GM21515 (cell line): Measurements from ENCODE around the gene MBOAT1.

Experiments used
- ATAC-seq: cut with Tn5 transposase; IDR thresholded peaks from one replicate; pipeline ENCODE4 v1.9.1; 2021; ENCODE audit not compliant: unreplicated experiment

MBOAT1 gene

DNA sequence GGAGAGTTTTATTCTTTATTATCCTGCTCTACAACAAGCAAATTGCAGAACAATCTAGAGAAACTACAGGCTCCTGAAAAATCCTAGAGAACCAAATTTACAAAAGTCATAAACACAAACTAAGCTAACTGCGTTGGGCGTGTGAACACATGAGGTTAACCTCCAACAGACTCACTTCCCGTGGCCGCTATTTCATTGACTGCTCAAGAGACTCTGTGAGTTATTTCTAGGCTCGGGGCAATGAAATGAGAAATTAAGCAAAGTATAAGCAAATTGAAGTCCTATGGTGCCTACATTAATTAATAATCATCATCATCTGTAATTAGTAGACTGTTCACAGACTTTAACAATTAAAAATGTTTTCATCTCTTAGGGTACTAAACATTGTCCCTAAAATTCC is 100.0 kb downstream of the MBOAT1 start:
- no peak for ATAC-seq

DNA sequence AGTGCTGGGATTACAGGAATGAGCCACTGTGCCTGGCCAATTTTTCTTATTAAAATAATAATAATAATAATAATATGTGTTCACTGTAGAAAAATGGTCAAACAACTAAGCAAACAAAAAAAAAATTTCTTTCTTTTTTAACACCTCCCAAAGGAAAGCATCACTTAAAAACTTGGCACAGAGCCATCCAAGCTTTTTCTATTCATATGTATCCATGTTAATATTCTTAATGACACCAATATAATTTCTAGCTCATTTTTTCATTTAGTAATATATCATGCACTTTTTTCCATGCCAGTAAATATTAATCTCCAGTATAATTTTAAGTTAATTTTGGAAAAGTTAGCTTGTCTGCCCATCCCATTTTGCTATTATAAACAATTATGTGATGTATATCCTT is 101.8 kb downstream of the MBOAT1 start:
- no peak for ATAC-seq

DNA sequence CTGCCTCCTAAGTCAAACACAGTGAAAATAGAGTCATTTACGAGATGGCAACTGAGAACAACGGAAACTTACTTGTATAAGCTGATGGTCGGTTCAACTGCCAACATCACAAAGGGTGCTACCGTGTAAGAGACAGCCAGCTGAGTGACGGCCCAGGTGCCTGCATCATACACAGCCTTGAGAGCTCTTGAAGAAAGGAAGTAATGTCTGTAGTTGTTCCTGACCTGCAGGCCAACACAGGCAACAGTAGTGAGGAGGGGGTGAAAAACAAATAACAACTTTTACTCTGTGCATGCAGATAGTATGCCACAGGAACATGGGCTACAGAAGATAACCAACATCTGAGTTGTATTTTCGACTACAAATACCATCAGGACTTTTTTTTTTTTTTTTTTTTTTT is 102.7 kb downstream of the MBOAT1 start:
- ATAC-seq: no peak

DNA sequence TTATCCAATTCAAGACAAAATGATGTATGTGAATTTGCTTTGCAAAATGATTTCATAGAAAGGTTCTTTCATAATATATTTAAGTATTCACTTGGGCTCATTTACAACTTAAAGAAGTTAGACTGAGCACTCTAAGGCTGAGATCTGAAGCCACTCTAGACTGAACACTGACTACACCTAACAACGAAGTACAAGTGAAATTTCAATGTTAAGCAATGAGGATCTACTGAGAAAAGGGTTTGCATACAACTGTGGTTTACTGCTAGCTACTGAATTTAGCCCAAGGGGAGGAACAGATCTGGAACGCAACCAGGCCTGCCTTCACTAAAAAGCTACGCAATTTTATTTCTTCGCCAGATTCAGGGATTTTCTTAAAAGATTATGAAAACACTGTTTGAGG is 106.4 kb downstream of the MBOAT1 start:
- no peak for ATAC-seq

DNA sequence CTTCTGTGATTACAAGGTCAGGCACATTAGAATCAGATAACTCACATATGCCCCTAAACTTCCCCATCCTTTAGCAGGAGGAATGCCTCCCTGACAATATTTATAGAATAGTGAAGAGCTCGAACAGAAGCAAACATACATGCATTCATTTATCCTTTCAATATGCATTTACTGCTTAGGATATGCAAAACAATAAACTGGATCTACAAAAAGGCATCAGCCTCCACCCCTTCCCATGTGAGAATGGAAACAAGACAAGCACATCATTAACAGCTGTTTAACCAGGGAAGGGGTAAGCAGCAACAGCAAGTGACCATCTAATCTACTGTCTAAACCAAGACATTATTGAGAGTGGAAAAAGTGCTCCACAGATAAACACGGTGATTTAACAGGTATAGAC is 107.6 kb downstream of the MBOAT1 start:
- no peak for ATAC-seq

DNA sequence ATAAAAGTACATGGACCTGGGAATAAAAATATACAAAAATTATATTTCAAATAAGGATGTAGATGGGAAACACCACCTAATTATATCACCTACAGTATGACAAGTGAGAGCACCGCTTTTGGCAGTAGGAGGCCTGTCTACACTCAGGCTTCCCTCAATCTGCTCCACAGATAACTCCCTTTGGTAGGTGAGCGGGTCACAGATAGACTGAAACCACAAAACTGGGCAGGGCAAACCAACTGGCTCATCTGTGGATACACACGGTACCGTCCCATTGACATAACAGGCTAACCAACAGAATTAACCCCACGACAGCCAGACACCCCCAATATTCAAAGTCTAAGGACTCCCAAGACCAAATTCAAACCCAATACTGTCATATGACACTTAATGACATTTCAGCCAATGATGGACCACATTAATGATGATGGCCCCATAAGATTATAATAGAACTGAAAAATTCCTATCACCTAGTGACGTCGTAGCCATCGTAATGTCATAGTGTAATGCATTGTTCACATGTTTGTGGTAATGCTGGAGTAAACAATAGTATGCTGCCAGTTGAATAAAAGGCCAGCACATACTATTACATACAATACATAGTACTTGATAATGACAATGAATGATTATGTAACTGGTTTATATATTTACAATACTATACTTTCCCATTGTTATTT is 109.7 kb downstream of the MBOAT1 start:
- no peak for ATAC-seq

DNA sequence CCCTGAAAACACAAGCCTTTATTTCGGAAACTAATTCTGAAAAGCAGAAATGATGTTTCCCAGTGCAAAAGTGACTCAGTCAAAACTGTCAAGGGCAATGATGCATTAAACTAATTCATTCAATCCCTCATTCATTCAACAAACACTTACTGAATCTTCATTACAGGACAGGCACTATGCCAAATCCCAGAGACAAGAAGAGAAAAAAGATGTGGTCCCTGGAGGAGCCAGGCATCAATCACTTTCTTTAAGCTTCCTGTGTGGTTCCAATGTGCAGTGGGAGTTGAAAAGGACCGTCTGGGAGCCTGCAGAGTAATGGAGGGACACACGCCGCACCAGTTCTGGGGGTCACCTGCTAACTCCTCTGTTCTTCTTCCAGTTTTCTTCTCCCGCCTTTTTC is 113.1 kb downstream of the MBOAT1 start:
- ATAC-seq: no peak

DNA sequence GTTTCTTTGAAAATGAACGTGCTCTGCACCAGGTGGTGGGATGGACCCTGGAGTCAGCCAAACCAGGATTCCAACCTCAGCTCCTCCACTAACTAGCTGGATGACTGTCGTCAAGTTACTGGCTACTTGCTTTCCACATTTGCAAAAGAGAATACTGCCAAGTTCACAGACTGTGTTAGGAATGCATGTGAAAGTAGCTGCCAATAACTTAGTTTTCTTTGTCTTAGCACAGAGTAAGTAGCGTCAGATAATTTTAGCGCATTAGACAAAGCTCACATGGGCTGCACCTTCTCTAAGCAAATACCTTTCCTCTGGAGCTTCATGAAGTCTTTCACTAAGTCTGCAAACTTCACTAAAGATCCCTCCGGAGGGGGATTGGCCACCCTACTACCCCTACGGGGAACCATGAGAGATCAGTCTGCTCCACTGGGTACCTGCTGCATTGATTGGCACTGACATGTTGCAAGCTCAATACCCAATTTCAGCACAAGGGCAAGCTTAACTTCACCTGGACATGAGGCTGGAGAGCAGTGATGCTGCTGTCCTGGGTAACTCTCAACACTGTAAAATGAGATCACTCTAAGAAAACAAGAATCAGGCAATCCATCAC is 113.9 kb downstream of the MBOAT1 start:
- ATAC-seq: no peak

DNA sequence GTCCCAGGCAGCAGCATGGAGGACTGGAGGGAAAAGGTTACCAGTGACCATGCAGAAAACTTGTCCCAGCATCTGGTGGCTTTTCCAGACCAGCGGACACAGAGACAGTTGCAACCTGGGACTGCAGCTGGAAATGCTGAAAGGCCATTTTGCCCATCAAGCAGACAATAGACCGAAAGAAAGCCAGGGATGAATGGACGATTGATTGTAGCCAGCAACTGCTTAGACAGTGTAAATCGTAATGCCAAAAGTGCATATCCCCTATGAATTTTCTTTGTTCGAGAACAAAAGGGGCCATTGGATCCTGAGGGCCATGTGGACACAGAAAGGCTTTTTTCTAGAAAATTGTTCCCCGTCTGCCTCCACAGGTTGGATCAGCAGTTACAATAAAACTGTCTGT is 115.7 kb downstream of the MBOAT1 start:
- no peak for ATAC-seq

DNA sequence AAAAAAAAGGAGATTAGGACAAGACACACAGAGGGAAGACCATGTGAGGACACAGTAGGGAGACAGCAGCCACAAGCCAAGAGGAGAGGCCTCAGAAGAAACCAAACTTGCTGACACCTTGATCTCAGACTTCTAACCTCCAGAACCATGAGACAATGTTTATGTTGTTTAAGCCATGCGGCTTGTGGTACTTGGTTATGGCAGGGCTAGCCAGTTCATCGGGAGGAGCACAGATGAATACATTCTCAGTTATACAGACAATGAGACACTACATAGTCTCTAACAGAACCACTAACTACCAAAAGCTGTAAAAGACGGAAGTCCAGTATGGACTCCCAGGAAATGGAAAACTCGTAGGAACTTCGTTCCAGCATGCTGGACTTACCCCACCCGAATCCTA is 116.8 kb downstream of the MBOAT1 start:
- ATAC-seq: no peak

DNA sequence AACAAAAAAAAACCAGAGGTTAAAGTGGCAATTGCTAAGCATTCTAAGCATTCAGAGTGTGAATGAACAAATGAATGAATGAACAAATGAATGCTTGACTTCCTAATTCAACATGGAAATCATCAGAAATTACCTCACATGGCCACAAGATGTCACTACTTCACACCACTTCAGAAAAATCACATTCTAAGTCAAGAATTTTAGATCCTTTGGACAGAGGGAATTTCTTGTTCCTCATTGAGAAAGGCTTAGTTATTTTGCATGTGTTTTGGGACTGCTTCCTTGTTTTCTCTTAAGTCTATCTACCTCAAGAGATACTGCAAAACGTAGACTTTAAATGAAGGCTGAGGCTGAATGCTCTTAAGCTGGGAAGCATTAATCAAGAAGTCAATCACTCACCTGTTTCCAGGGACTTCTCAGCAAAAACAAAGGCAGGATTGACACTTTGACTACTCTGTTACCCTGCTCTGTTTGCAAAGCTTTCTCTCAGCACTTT is 120.2 kb downstream of the MBOAT1 start:
- ATAC-seq: peak; percentile 66

DNA sequence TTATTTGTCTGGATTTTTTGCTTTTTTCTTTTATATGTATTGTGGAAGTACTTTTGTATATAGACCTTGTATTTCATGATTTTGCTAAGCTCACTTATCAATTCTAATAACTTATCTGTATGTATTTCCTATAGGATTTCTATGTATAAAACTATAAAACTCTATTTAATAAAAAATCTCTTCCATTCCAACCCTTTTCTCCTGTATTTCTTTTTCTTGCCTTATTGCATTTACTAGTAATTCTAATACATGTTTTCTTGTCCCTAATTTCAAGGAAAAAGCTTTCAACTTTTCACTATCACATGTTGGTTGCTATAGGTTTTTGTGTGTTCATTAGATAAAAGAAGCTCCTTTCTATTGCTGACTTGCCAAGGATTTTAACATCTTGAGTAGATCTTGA is 125.3 kb downstream of the MBOAT1 start:
- ATAC-seq: no peak

DNA sequence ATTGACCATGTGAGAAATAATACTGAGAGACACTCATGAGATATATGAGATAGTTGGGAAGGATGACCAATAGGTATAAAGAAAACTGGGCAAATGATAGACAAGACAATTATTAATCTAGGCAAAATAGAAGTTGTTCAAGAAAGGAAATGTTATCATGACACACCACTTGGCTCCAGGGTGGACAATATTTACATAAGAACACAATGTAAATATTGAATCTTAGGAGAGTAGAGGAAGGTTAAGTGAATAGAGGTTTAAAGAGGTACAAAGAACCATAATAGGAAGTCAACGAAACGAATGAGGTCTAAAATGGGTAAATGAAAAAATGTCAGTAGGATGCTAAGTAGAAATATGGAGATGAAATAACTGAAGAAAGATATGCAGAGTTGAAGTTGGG is 126.5 kb downstream of the MBOAT1 start:
- ATAC-seq: no peak

DNA sequence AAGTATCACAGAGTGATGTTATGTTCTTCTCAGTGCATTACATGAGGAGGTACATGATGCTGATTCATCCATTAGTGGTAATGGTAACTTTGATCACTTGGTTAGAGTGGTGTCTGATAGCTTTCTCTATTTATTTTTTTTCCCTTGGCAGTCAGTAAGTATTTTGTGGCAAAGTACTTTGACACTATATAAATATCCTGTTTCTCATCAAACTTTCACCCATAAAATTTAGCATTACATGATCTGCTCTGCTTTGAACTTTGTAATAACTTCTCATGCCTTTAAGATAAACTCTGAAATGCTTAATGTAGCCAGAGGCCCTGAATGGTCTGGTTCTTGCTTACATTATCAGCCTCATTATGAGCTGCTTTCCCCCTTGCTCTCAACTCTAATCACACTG is 127.9 kb downstream of the MBOAT1 start:
- ATAC-seq: no peak

DNA sequence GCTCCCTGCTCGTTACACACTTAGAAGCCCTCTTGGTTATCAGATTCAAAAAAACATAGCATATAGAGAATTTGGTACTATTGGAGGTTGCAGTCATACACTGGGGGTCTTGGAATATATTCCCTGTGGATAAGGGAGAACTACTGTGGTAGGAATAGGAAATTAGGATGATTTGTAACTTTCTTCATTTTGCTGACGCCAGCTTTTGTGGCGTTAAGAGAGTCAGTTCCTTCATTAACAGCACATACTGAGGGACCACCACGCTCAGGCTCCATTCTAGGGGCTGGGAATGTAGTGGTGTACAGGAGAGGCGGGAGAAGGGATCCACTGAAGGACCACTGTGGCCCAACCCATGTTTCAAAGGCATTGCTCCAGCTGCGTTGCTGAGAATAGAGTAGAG is 140.3 kb downstream of the MBOAT1 start:
- no peak for ATAC-seq

DNA sequence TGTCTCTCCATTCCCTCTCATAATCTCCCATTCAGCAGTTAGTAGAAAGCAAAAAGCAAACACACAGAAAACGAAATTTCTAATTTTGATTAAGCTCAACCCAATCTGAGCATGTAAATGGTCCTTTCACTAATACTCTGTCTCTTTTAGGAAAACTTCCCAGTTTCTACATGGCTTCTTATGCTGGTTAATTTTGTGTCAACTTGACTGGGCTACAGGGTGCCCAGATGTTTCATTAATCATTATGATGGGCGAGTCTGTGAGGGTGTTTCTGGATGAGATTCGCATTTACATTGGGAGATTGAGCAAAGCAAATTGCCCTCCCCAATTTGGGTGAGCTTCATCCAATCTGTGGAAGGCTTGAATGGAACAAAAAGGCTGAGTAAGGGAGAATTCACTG is 142.2 kb downstream of the MBOAT1 start:
- ATAC-seq: no peak

DNA sequence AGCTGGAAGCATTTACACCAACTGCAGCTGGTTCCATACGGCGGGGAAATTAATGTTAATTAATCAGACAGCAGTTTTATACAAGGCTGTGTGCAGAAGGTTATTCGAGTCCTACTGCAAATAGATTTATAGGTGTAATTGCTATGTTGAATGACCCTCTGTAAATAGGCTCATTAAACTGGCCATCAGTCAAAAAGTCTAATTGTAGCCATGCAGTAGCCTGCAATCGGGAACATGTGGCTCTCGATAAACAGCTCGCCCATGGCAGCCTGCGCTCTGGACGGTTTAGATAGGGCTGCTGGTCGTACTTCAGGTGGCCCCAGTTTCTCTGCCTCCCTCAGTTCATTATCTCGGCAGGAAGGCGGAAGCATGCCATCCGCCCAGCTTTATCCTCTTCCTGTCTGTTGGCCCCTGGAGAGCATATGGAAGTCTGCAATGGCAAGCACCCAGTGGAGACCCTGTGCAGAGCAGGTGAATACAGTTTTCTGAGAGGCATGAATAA is 143.2 kb downstream of the MBOAT1 start:
- ATAC-seq: no peak

DNA sequence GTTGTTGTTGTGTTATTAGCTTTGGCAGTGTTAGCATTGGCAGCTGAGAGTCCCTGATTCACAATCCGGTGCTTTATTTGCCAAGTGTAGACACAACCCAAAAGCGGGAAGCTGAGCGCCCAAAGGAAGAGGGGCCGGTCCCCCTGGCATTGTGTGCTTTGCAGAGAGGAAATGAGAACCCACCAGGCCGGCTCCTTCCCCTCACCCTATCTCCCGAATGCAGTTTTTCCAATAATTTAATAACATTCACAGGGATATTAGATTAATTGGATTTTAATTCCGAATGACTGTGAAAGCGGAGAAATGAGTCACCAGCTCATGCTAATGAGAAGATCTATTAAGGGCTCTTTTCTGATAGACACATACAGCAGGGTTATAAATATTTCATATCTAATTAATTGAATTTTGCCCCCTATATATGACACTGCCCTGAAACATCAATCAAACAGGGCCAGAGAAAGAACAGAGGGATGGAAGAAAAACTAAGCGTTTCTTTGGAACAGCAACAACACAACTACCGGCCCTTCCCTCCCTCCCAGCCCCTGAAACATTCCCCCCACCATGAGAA is 143.8 kb downstream of the MBOAT1 start:
- ATAC-seq: no peak

DNA sequence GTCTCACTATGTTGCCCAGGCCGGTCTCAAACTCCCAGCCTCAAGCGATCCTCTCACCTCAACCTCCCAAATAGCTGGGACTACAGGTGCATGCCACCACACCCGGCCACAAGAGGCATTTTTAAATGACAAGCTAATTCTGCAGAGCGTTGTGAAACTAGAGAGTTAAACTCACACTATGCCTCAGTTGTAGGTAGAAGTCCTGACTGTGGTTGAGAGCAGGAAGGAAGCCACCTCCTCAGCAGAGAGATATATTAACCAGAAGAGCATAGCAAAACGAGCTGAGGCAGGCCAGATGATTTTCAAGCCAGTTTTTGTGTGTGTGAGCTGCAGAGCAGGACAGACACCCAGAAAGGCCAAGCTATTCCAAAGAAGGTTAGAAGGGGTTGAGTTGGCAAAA is 150.3 kb downstream of the MBOAT1 start:
- ATAC-seq: peak; percentile 72

DNA sequence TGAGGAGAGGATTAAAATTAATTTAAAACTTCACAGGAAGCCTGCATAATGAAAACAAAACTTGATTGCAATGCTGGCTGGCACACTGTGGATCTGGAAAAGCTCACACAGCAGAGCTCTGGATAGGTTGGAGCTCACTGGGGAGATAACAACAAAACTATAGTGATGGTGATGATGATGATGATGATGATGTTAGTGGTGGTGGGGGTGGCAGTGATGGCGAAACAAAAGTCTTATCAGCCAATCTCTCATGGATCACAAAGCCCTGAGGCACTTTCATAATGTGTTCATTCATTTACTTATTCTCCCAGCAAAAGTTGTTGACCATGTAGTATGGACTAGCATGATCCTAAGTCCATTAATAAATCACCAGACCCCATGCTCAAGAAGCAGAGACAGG is 152.0 kb downstream of the MBOAT1 start:
- ATAC-seq: no peak

DNA sequence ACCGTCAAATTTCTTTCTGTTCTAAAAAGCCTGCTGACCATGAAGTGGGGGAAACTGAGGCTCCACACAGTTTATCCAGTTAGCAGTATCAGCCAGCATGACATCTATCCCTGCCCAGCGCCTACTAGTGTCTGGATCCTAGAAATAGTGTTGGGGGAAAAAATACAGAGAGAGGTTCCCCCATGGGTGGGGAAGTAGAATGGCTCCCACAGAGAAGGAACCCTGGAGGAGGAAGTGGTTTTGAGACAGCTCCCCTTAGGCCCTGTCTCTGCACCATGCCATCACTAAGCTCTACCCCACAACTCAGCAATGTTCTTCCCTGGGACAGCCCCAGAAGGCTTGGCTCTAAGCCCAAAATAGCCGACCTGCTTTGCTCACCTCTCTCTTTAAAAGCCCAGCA is 153.4 kb downstream of the MBOAT1 start:
- ATAC-seq: no peak

DNA sequence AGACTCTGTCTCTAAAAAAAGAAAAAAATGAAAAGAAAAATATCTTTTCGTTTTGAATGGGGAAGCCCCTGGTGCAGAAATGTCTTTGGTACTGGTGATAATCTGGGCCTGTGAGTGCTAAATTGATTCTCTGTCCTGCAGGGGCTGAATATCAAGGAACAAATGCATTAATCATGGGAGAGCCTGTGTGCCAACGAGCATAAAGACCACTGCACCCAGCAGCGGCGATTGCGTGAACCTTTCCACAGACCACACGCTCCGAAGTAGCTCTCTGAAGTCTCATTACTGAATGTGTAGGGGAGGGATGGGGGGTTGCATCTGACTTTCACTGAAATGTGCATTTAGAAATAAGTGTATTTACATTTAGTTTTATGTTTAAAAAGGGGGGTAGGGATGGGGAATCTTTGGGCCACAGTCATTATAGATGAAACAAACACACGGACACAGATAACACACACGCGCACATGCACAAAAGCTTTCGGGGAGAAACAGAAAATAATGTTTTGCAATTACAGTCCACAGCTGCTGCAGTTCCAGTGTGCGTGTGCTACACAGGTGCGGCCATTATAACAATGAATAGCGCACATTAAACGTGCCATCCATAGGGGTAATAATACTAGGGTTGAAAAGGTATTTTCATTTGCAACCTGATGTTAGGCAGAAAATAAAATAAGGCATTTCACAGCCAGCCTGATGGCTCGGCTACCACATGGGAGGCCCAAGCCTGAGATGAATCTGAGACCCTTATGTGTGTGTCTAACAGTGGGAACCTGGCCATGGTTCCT is 154.0 kb downstream of the MBOAT1 start:
- ATAC-seq: no peak
